Measurements from ENCODE around the gene ETV1. TPM values are rescaled to one million over a fixed set of nuclear protein-coding genes. Genes with fewer than 3 reads are reported as not detected.

ETV1 gene
- total and polyA plus RNA-seq, 9 of the 15 experiments (the other 6 are each of a cell fraction or from before 2014, with no cell fraction given): 7.2 to 27.4 (median 14.0) TPM

DNA sequence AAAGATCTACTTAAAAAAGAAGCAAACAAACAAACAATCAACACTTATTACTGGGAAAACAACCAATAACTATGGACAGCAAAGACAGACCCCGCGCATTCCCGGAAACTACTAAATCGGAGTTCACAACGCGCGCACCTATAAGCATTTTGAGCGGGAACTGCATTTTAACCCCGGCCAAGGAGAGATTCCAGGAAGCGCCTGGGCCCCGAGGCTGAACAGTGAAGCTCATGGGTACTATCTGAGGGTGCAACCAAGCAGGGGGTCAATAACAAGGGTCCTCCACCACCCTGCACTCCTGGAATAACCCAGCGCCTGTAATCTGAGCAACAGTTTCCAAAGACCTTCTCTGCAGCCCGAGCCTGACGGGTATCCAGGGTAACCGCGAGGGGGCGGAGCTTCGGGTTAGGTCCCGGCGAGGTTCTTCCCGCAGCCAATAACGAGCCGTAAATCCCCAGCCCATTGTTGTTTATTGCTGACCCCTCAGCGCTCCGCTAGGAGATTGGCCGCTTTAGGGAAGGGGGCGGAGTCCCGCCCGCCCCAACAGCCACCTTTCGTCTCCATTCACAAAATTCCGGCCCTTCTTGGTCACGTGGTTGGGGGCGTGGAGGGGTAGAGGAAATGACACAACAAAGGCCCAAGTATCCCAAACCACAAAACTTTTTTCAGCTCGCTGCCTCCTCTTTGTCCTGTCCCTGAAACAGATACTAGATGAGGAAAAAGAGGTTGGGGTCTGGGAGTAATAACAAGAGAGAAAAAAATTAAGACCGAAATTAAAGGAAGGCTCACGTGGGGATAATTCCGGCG lies 1.7 kb upstream of the ETV1 start (continued):
- TF ChIP-seq, protein P1, sequence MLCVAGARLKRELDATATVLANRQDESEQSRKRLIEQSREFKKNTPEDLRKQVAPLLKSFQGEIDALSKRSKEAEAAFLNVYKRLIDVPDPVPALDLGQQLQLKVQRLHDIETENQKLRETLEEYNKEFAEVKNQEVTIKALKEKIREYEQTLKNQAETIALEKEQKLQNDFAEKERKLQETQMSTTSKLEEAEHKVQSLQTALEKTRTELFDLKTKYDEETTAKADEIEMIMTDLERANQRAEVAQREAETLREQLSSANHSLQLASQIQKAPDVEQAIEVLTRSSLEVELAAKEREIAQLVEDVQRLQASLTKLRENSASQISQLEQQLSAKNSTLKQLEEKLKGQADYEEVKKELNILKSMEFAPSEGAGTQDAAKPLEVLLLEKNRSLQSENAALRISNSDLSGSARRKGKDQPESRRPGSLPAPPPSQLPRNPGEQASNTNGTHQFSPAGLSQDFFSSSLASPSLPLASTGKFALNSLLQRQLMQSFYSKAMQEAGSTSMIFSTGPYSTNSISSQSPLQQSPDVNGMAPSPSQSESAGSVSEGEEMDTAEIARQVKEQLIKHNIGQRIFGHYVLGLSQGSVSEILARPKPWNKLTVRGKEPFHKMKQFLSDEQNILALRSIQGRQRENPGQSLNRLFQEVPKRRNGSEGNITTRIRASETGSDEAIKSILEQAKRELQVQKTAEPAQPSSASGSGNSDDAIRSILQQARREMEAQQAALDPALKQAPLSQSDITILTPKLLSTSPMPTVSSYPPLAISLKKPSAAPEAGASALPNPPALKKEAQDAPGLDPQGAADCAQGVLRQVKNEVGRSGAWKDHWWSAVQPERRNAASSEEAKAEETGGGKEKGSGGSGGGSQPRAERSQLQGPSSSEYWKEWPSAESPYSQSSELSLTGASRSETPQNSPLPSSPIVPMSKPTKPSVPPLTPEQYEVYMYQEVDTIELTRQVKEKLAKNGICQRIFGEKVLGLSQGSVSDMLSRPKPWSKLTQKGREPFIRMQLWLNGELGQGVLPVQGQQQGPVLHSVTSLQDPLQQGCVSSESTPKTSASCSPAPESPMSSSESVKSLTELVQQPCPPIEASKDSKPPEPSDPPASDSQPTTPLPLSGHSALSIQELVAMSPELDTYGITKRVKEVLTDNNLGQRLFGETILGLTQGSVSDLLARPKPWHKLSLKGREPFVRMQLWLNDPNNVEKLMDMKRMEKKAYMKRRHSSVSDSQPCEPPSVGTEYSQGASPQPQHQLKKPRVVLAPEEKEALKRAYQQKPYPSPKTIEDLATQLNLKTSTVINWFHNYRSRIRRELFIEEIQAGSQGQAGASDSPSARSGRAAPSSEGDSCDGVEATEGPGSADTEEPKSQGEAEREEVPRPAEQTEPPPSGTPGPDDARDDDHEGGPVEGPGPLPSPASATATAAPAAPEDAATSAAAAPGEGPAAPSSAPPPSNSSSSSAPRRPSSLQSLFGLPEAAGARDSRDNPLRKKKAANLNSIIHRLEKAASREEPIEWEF (CRISPR knock-in tag; IDR thresholded peaks at IDR 0.05): no peak
- TF ChIP-seq, protein P2, sequence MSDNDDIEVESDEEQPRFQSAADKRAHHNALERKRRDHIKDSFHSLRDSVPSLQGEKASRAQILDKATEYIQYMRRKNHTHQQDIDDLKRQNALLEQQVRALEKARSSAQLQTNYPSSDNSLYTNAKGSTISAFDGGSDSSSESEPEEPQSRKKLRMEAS (CRISPR knock-in tag; IDR thresholded peaks at IDR 0.05): peak; percentile 65
- TF ChIP-seq FOXK2 (conservative IDR thresholded peaks at IDR 0.05 in 1 of 2, IDR thresholded peaks at IDR 0.05 in 1 of 2; ENCODE audit: low read depth in 2 of 2) (peak; percentile 96), RCOR1 (IDR thresholded peaks at IDR 0.05; ENCODE audit: borderline replicate concordance in 1 of 2, low read depth in 2 of 2, low read length in 2 of 2) (no peak; a peak in 1 of 4 replicates), TCF7 (IDR thresholded peaks at IDR 0.05; ENCODE audit: borderline replicate concordance) (no peak), MBD2 (IDR thresholded peaks at IDR 0.05; ENCODE audit: borderline replicate concordance, low read depth) (peak; percentile 56), POLR3G (IDR thresholded peaks at IDR 0.05; ENCODE audit: extremely low read depth, insufficient read length, insufficient replicate concordance) (no peak), ZNF140 (CRISPR knock-in tag; IDR thresholded peaks at IDR 0.05) (no peak), HNRNPK (IDR thresholded peaks at IDR 0.05; ENCODE audit: low read depth, low read length, poor library complexity, severe bottlenecking) (no peak), KDM1A (IDR thresholded peaks at IDR 0.05) (no peak), CHD2 (IDR thresholded peaks at IDR 0.05; ENCODE audit: low read depth, low read length) (no peak), SMC3 (conservative IDR thresholded peaks at IDR 0.05; ENCODE audit: insufficient read depth, low read depth, low read length) (no peak), SETDB1 (IDR thresholded peaks at IDR 0.05; ENCODE audit: low read length) (no peak), ARID1B (IDR thresholded peaks at IDR 0.05) (0 out of 2 replicates have a peak, but pooled peaks have one; percentile 5), L3MBTL2 (IDR thresholded peaks at IDR 0.05) (no peak)
- TF ChIP-seq, protein P3, sequence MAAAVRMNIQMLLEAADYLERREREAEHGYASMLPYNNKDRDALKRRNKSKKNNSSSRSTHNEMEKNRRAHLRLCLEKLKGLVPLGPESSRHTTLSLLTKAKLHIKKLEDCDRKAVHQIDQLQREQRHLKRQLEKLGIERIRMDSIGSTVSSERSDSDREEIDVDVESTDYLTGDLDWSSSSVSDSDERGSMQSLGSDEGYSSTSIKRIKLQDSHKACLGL (CRISPR knock-in tag; IDR thresholded peaks at IDR 0.05; ENCODE audit: borderline replicate concordance, poor library complexity, severe bottlenecking): no peak
